ENCODE results near the gene LEMD1.

GRCh38 chr1:205446828-205447227, 25.0 kb upstream of the LEMD1 start:
- TF ChIP-seq CTCF (conservative IDR thresholded peaks at IDR 0.05) (no peak), EZH2 (IDR thresholded peaks at IDR 0.05; ENCODE audit: low read depth) (no peak)

All from PC-9 (cell line).